ENCODE data around the gene INTS2.

INTS2 gene

DNA sequence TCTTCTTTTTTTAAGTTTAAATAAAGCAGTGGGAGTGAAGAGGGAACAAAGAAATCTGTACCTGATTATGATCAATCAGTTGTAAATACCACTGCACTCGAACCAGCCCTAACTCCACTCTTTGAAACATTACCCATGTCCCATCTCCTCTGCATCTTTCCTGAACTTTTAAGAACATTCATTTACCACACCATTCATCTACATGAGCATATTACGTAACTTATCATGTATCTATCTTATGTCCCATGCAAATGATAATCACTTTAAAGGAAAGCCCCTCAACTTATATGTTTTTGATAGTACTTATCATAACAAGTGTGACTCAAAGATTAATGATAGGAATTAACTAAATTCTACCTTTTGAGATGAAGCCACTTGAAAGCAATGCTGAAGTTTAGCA, 53.7 kb downstream of the INTS2 start:
- no peak for DNase-seq (ENCODE audit: low read depth in 1 of 2, low spot score in 1 of 2)
- TF ChIP-seq, protein P1, sequence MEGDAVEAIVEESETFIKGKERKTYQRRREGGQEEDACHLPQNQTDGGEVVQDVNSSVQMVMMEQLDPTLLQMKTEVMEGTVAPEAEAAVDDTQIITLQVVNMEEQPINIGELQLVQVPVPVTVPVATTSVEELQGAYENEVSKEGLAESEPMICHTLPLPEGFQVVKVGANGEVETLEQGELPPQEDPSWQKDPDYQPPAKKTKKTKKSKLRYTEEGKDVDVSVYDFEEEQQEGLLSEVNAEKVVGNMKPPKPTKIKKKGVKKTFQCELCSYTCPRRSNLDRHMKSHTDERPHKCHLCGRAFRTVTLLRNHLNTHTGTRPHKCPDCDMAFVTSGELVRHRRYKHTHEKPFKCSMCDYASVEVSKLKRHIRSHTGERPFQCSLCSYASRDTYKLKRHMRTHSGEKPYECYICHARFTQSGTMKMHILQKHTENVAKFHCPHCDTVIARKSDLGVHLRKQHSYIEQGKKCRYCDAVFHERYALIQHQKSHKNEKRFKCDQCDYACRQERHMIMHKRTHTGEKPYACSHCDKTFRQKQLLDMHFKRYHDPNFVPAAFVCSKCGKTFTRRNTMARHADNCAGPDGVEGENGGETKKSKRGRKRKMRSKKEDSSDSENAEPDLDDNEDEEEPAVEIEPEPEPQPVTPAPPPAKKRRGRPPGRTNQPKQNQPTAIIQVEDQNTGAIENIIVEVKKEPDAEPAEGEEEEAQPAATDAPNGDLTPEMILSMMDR (IDR thresholded peaks at IDR 0.05; ENCODE audit: insufficient read depth, low read length) = no peak
- no peak for TF ChIP-seq POLR2AphosphoS5 (IDR thresholded peaks at IDR 0.05; ENCODE audit: low read depth)
- TF ChIP-seq, protein P2, sequence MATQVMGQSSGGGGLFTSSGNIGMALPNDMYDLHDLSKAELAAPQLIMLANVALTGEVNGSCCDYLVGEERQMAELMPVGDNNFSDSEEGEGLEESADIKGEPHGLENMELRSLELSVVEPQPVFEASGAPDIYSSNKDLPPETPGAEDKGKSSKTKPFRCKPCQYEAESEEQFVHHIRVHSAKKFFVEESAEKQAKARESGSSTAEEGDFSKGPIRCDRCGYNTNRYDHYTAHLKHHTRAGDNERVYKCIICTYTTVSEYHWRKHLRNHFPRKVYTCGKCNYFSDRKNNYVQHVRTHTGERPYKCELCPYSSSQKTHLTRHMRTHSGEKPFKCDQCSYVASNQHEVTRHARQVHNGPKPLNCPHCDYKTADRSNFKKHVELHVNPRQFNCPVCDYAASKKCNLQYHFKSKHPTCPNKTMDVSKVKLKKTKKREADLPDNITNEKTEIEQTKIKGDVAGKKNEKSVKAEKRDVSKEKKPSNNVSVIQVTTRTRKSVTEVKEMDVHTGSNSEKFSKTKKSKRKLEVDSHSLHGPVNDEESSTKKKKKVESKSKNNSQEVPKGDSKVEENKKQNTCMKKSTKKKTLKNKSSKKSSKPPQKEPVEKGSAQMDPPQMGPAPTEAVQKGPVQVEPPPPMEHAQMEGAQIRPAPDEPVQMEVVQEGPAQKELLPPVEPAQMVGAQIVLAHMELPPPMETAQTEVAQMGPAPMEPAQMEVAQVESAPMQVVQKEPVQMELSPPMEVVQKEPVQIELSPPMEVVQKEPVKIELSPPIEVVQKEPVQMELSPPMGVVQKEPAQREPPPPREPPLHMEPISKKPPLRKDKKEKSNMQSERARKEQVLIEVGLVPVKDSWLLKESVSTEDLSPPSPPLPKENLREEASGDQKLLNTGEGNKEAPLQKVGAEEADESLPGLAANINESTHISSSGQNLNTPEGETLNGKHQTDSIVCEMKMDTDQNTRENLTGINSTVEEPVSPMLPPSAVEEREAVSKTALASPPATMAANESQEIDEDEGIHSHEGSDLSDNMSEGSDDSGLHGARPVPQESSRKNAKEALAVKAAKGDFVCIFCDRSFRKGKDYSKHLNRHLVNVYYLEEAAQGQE (IDR thresholded peaks at IDR 0.05; ENCODE audit: insufficient replicate concordance, low read depth) = no peak
- no peak for TF ChIP-seq GABPA (IDR thresholded peaks at IDR 0.05; ENCODE audit: low read depth)
- no peak for TF ChIP-seq SPI1 (IDR thresholded peaks at IDR 0.05; ENCODE audit: borderline replicate concordance, low read depth)
- no peaks in the 10 kb centered on the region for H3K27me3 ChIP-seq (ENCODE audit: insufficient read depth, poor library complexity, severe bottlenecking)

DNA sequence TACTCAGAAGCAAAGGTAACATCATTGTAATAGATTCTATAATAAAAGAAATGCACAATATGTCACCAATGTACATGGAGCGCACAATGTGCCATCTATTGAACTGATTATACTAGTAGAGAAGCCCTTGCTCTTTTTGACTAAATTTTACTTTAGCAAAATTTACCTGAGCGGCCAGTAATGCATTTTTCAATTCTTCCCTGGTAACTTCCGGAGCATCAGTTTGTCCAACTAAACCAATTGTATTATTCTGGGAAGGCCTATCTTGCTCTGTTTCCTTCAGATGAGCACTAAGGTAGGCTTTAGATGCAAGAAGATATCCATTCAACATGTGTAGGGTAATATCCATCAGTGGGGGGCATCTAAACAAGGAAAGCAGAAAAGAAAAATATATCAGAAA, 55.7 kb downstream of the INTS2 start:
- DNase-seq (ENCODE audit: low read depth in 1 of 2, low spot score in 1 of 2) = no peak
- no peak overlapping the region for H3K4me3 ChIP-seq (replicated peaks; ENCODE audit: insufficient read depth, low read length)
- no peak overlapping the region for H3K27ac ChIP-seq (replicated peaks)
- H3K27me3 ChIP-seq (ENCODE audit: insufficient read depth, poor library complexity, severe bottlenecking) = no peaks in the 10 kb centered on the region
- TF ChIP-seq, protein P1 (IDR thresholded peaks at IDR 0.05; ENCODE audit: insufficient read depth, low read length) = no peak

More for the DNA sequence above, 53.7 kb downstream of the INTS2 start:
- H3K27ac ChIP-seq (replicated peaks) = no peak overlapping the region
- H3K4me3 ChIP-seq (replicated peaks; ENCODE audit: insufficient read depth, low read length) = no peak overlapping the region

DNA sequence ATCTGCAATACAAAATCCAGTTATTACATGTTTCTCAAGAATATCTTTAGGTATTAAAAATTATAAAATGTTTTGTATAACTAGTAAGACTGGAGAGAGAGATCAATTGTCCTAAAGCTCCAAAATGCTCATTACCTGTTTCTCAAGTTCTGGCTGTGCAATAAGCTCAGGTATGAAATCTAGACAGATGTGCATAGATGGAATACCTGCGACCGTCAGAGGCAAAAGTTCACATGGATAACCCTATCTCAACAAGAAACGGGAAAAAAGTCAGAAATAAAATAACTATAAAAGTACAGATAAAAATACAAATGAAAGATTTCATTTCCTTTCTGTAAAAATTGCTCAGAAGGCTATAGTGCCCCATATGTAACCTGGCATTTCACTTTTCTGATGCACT, 58.6 kb downstream of the INTS2 start:
- Histone ChIP-seq H3K27ac (replicated peaks) (no peak overlapping the region), H3K4me3 (replicated peaks; ENCODE audit: insufficient read depth, low read length) (no peak overlapping the region), H3K27me3 (ENCODE audit: insufficient read depth, poor library complexity, severe bottlenecking) (no peaks in the 10 kb centered on the region)
- no peak for TF ChIP-seq GABPA (IDR thresholded peaks at IDR 0.05; ENCODE audit: low read depth)
- TF ChIP-seq, protein P1 (IDR thresholded peaks at IDR 0.05; ENCODE audit: insufficient read depth, low read length) = no peak
- TF ChIP-seq POLR2AphosphoS5 (IDR thresholded peaks at IDR 0.05; ENCODE audit: low read depth) = no peak
- TF ChIP-seq SPI1 (IDR thresholded peaks at IDR 0.05; ENCODE audit: borderline replicate concordance, low read depth) = no peak
- TF ChIP-seq, protein P2 (IDR thresholded peaks at IDR 0.05; ENCODE audit: insufficient replicate concordance, low read depth) = no peak
- DNase-seq (ENCODE audit: low read depth in 1 of 2, low spot score in 1 of 2) = no peak

DNA sequence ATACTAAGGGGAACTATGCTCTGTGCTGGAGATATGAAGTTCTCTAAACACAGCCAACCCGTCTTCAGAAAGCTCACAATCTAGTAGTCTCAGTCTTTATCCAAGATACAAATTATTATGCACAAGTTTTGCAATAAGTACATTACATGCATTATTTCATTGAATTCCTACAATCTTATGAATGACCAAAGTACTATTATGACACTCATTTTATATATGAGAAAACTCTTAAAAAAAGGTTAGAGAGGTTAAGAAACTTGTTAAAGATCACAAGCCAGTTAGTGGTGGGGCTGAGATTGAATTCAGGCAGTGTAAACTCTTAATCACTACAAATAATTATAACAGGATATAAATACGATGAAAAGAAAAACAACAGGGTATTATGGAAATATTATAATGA, 59.7 kb downstream of the INTS2 start:
- Histone ChIP-seq H3K27ac (replicated peaks) (no peak overlapping the region), H3K4me3 (replicated peaks; ENCODE audit: insufficient read depth, low read length) (no peak overlapping the region), H3K27me3 (ENCODE audit: insufficient read depth, poor library complexity, severe bottlenecking) (no peaks in the 10 kb centered on the region)
- DNase-seq (ENCODE audit: low read depth in 1 of 2, low spot score in 1 of 2) = no peak
- TF ChIP-seq, protein P2 (IDR thresholded peaks at IDR 0.05; ENCODE audit: insufficient replicate concordance, low read depth) = no peak
- TF ChIP-seq, protein P1 (IDR thresholded peaks at IDR 0.05; ENCODE audit: insufficient read depth, low read length) = no peak
- TF ChIP-seq POLR2AphosphoS5 (IDR thresholded peaks at IDR 0.05; ENCODE audit: low read depth) (no peak), SPI1 (IDR thresholded peaks at IDR 0.05; ENCODE audit: borderline replicate concordance, low read depth) (no peak)
